Trophoblast cell (in vitro differentiated cells and primary cell): ENCODE data around the gene PLB1.

ENCODE experiments used
- DNase-seq, 2 donors: peaks; one replicate each; pipeline ENCODE4 v3.0.0-alpha.2; 2016
- H2AFZ ChIP-seq: 2 replicates; pipeline ENCODE4 v1.6.1; 2013; ENCODE audit warnings: low read length, moderate library complexity, mild to moderate bottlenecking; ENCODE audit not compliant: insufficient read depth, poor library complexity
- H2AK5ac ChIP-seq: 2 replicates; pipeline ENCODE4 v1.6.1; 2013; ENCODE audit warnings: mild to moderate bottlenecking, low read length
- H2BK120ac ChIP-seq: 2 replicates; pipeline ENCODE4 v1.6.1; 2013; ENCODE audit warnings: low read length, mild to moderate bottlenecking, moderate library complexity; ENCODE audit not compliant: insufficient read depth, poor library complexity
- H2BK12ac ChIP-seq: 2 replicates; pipeline ENCODE4 v1.6.1; 2013; ENCODE audit warnings: mild to moderate bottlenecking, low read length, moderate library complexity
- H2BK5ac ChIP-seq: 2 replicates; pipeline ENCODE4 v1.6.1; 2013; ENCODE audit warnings: low read length, low read depth, moderate library complexity, mild to moderate bottlenecking; ENCODE audit not compliant: poor library complexity
- H3K14ac ChIP-seq: 2 replicates; pipeline ENCODE4 v1.6.1; 2013; ENCODE audit warnings: mild to moderate bottlenecking, low read length
- H3K18ac ChIP-seq: 2 replicates; pipeline ENCODE4 v1.6.1; 2013; ENCODE audit warnings: mild to moderate bottlenecking, low read length
- H3K23ac ChIP-seq: 2 replicates; pipeline ENCODE4 v1.6.1; 2013; ENCODE audit warnings: low read length
- H3K27ac ChIP-seq: 2 replicates; pipeline ENCODE4 v1.5.1; 2013; ENCODE audit warnings: low read depth, mild to moderate bottlenecking, inconsistent platforms, low read length, moderate library complexity
- H3K27me3 ChIP-seq: 2 replicates; pipeline ENCODE4 v1.6.1; 2013; ENCODE audit warnings: inconsistent platforms, mild to moderate bottlenecking, low read length, moderate library complexity; ENCODE audit not compliant: insufficient read depth
- H3K36me3 ChIP-seq, 2 experiments: 1 replicate in 1 of 2; 2 replicates in 1 of 2; pipeline ENCODE4 v1.6.1; 2013; ENCODE audit warnings: low read length in 2 of 2, mild to moderate bottlenecking in 2 of 2, moderate library complexity in 1 of 2; ENCODE audit not compliant: insufficient read depth in 2 of 2, control insufficient read depth in 1 of 2
- H3K4ac ChIP-seq: 2 replicates; pipeline ENCODE4 v1.6.1; 2013; ENCODE audit warnings: low read depth, mild to moderate bottlenecking, low read length, moderate library complexity
- H3K4me1 ChIP-seq, 2 experiments: 1 replicate in 1 of 2; 2 replicates in 1 of 2; pipeline ENCODE4 v1.6.1; 2013; ENCODE audit warnings: low read length in 2 of 2, mild to moderate bottlenecking in 2 of 2, moderate library complexity in 1 of 2; ENCODE audit not compliant: insufficient read depth in 2 of 2, control insufficient read depth in 1 of 2
- H3K4me2 ChIP-seq: 2 replicates; pipeline ENCODE4 v1.6.1; 2013; ENCODE audit warnings: inconsistent platforms, mild to moderate bottlenecking, low read length, moderate library complexity
- H3K4me3 ChIP-seq: 2 replicates; pipeline ENCODE4 v1.5.1; 2013; ENCODE audit warnings: mild to moderate bottlenecking, low read depth, low read length, inconsistent platforms
- H3K79me1 ChIP-seq: one replicate; pipeline ENCODE4 v1.6.1; 2013; ENCODE audit warnings: low read length
- H3K79me2 ChIP-seq: 2 replicates; pipeline ENCODE4 v1.6.1; 2013; ENCODE audit warnings: low read length, mild to moderate bottlenecking; ENCODE audit not compliant: control insufficient read depth, insufficient read depth, poor library complexity
- H3K9ac ChIP-seq: 2 replicates; pipeline ENCODE4 v1.6.1; 2013; ENCODE audit warnings: mild to moderate bottlenecking, low read length
- H3K9me3 ChIP-seq: 2 replicates; pipeline ENCODE4 v1.6.1; 2013; ENCODE audit warnings: low read depth, mild to moderate bottlenecking, control low read depth, inconsistent platforms, low read length; ENCODE audit not compliant: insufficient read depth
- H4K12ac ChIP-seq: 2 replicates; pipeline ENCODE4 v1.6.1; 2013; ENCODE audit warnings: low read depth, mild to moderate bottlenecking, low read length, moderate library complexity
- H4K8ac ChIP-seq: 2 replicates; pipeline ENCODE4 v1.6.1; 2013; ENCODE audit warnings: low read depth, mild to moderate bottlenecking, low read length, moderate library complexity
- H4K91ac ChIP-seq: one replicate; pipeline ENCODE4 v1.6.1; 2013; ENCODE audit warnings: low read depth, mild to moderate bottlenecking, low read length, moderate library complexity
- WGBS: extraction: QIAGEN DNeasy Blood & Tissue Kit; methylation state at CpG from one replicate; pipeline ENCODE4 v1.1.7; 2013; ENCODE audit warnings: missing lambda C conversion rate; ENCODE audit not compliant: insufficient read length, insufficient coverage; ENCODE audit errors: extremely low coverage; 5-methylcytosine and 5-hydroxymethylcytosine counted together

PLB1 gene

DNA sequence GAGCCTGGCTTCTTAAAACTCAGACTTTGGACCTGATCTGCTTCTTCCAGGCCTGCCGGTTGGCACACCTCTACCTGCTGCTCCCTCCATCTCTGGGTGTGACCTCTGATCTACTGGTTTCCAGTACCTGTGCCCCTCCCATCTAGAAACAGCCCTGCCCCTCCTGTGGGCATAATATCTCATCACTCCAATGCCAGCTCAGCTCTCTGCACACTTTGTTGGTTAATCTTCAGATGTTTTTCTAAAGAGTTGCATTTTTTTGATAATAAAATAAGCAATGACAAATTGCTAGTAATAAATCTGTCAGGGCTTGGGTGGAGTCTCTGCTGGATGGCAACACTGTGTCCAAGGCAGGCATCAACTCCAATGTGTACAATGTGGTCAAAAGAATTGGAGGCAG, 166.2 kb downstream of the PLB1 start:
- Histone ChIP-seq H4K12ac (no peak overlapping the region), H3K14ac (no peak overlapping the region), H3K27me3 (no peaks in the 10 kb centered on the region), H2BK5ac (no peak overlapping the region), H2BK120ac (peak overlapping the region; percentile 30), H3K4ac (no peak overlapping the region), H3K79me1 (peaks cover 30% of the 10 kb centered on the region), H4K8ac (peak overlapping the region; percentile 25), H3K18ac (no peak overlapping the region), H2AFZ (no peak overlapping the region), H3K27ac (no peak overlapping the region), H3K4me3 (no peak overlapping the region), H2BK12ac (peak overlapping the region; percentile 61), H3K4me2 (no peak overlapping the region), H3K9ac (no peak overlapping the region), H3K23ac (no peak overlapping the region), H3K79me2 (peaks cover 1% of the 10 kb centered on the region), H3K4me1 (peaks cover 26 to 33% of the 10 kb centered on the region in 2 experiments), H3K36me3 (no peaks in the 10 kb centered on the region), H3K9me3 (no peaks in the 10 kb centered on the region), H2AK5ac (no peak overlapping the region), H4K91ac (peak overlapping the region; percentile 18)
- no peak for DNase-seq
- WGBS = no CpG with 5 or more reads among the region's 1 CpG

DNA sequence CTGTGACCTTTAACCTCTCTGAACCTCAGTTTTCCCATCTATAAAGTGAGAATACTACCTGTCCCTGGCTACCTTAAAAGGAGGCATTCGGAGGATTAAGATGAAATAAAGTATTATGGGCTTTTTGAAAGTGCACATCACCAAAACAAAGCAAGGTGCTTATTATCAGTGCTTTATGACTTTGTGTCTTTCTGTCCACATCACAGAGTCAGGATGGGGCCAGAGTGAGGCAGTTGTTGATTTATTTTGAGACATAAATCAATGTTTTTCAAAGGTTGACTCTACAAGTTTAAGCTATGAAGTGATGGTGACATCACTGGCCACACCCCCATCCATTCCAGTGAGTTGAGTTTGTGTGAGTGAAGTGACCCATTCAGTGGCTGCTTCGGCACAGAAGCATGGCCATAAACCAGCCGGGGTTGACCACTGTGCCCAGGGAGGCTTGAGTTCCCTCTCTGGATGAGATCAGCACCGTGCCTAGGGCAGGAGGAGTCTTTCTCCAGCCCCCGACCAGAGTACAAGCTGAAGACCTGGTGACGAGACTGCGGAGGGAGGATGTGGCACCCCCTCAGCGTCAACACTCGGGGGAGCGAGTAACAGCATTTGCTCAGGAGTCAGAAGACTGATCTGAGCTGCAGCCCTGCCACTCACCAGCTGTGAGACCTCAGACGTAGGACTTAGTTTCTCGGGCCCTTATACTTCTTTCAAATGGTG, 166.8 kb downstream of the PLB1 start:
- H4K8ac ChIP-seq = peak overlapping the region; percentile 20
- H3K36me3 ChIP-seq = no peaks in the 10 kb centered on the region
- peaks cover 21 to 29% of the 10 kb centered on the region in 2 experiments for H3K4me1 ChIP-seq
- no peak overlapping the region for H3K23ac ChIP-seq
- peak overlapping the region; percentile 58 for H2BK12ac ChIP-seq
- H2BK5ac ChIP-seq = no peak overlapping the region
- no peaks in the 10 kb centered on the region for H3K27me3 ChIP-seq
- no peak overlapping the region for H3K9ac ChIP-seq
- no peak overlapping the region for H3K4me2 ChIP-seq
- no peak overlapping the region for H4K12ac ChIP-seq
- peaks cover 1% of the 10 kb centered on the region for H3K79me2 ChIP-seq
- no peak overlapping the region for H3K4me3 ChIP-seq
- no peak overlapping the region for H2AFZ ChIP-seq
- WGBS = no CpG with 5 or more reads among the region's 12 CpGs
- no peak overlapping the region for H3K27ac ChIP-seq
- H3K14ac ChIP-seq = peak overlapping the region; percentile 36
- peaks cover 28% of the 10 kb centered on the region for H3K79me1 ChIP-seq
- H2AK5ac ChIP-seq = peak overlapping the region; percentile 25
- peak in 1 of 2 donors; percentile 29 for DNase-seq
- H3K18ac ChIP-seq = peak overlapping the region; percentile 4
- H4K91ac ChIP-seq = peak overlapping the region; percentile 63
- H3K9me3 ChIP-seq = no peaks in the 10 kb centered on the region
- H3K4ac ChIP-seq = no peak overlapping the region
- H2BK120ac ChIP-seq = no peak overlapping the region

DNA sequence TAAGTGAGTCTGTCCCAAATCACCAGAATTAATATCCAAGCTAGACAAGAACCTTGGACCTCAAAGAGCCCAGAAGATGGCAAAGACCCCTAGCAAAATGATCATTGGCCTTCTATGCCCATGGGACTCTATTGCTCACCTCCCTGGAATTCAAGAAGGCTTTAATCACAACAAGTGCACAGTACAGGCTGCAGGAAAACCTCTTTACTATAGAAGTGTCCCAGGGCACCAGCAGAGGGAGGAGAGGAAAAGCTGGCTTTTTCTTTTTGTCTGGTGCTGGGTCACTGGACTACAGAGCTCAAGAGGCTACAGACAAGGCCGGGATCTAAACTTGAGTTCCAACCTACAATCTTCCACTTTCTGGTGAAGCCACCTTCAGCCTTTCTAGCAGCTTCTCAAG, 167.5 kb downstream of the PLB1 start:
- peak overlapping the region; percentile 14 for H3K14ac ChIP-seq
- H2BK5ac ChIP-seq = no peak overlapping the region
- H4K91ac ChIP-seq = peak overlapping the region; percentile 64
- DNase-seq = peak; percentile 31 to 44
- H3K4me1 ChIP-seq = peaks cover 17 to 27% of the 10 kb centered on the region in 2 experiments
- H4K8ac ChIP-seq = no peak overlapping the region
- peak overlapping the region; percentile 51 for H2BK12ac ChIP-seq
- H2BK120ac ChIP-seq = no peak overlapping the region
- no peak overlapping the region for H3K18ac ChIP-seq
- H3K4me2 ChIP-seq = no peak overlapping the region
- WGBS = no CpG with 5 or more reads among the region's 1 CpG
- no peak overlapping the region for H3K23ac ChIP-seq
- H4K12ac ChIP-seq = no peak overlapping the region
- H3K9me3 ChIP-seq = no peaks in the 10 kb centered on the region
- H3K4ac ChIP-seq = peak overlapping the region; percentile 28
- no peak overlapping the region for H3K9ac ChIP-seq
- no peaks in the 10 kb centered on the region for H3K27me3 ChIP-seq
- no peak overlapping the region for H3K4me3 ChIP-seq
- H3K79me2 ChIP-seq = peaks cover 1% of the 10 kb centered on the region
- no peak overlapping the region for H2AK5ac ChIP-seq
- H3K36me3 ChIP-seq = no peaks in the 10 kb centered on the region
- H3K27ac ChIP-seq = peak overlapping the region; percentile 58
- peaks cover 26% of the 10 kb centered on the region for H3K79me1 ChIP-seq
- no peak overlapping the region for H2AFZ ChIP-seq

DNA sequence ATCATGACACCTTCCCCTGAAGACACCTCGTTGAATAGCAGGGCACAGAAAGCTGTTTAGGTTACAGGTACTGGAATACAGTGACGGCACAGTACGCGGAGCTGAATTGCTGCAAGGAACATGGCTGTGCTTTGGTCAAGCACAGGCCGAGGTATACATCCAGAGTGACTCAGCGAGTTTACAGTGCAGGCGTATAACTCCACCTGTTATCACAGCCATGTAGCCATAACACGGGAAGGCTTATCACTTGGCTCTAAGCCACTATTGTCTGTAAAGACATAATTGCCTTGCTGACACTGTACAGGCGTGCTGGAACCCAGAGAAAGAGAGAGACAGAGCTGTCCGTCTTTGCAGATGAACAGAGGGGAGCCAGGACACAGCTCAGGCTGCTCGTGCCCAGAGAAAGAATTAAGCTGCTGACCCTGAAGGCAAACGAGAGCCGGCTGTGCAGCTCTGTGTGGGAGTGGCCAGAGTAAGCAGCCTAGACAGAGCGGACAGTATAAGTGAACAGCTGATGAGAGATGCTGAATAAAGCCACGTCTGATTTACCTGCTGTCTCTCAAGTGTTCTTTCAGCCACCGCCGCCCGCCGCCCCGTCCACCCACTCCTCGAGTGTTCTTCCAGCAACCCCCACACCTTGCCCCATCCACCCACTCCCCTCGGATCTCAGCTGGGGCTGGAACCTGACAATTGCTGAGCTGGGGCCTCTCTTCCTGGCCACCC, 168.4 kb downstream of the PLB1 start:
- H4K12ac ChIP-seq = no peak overlapping the region
- H3K9ac ChIP-seq = no peak overlapping the region
- peaks cover 26% of the 10 kb centered on the region for H3K79me1 ChIP-seq
- no CpG with 5 or more reads among the region's 22 CpGs for WGBS
- peak overlapping the region; percentile 18 for H2BK5ac ChIP-seq
- peaks cover 1% of the 10 kb centered on the region for H3K79me2 ChIP-seq
- no peak overlapping the region for H3K4me3 ChIP-seq
- peak; percentile 28 to 35 for DNase-seq
- H2BK120ac ChIP-seq = peak overlapping the region; percentile 33
- H4K91ac ChIP-seq = peak overlapping the region; percentile 64
- peak overlapping the region; percentile 18 for H3K14ac ChIP-seq
- no peaks in the 10 kb centered on the region for H3K36me3 ChIP-seq
- peak overlapping the region; percentile 39 for H2BK12ac ChIP-seq
- peak overlapping the region; percentile 13 for H3K18ac ChIP-seq
- H3K9me3 ChIP-seq = no peaks in the 10 kb centered on the region
- H3K23ac ChIP-seq = no peak overlapping the region
- H3K4me1 ChIP-seq = peaks cover 17 to 25% of the 10 kb centered on the region in 2 experiments
- H3K27ac ChIP-seq = peak overlapping the region; percentile 58
- H3K4ac ChIP-seq = peak overlapping the region; percentile 13
- H3K27me3 ChIP-seq = no peaks in the 10 kb centered on the region
- peak overlapping the region; percentile 0 for H2AK5ac ChIP-seq
- H4K8ac ChIP-seq = peak overlapping the region; percentile 38
- H2AFZ ChIP-seq = no peak overlapping the region
- peak overlapping the region; percentile 14 for H3K4me2 ChIP-seq
